Glutamatergic neuron (in vitro differentiated cells): Measurements from ENCODE around the gene SH3PXD2A. TPM values are rescaled to one million over a fixed set of nuclear protein-coding genes. Genes with fewer than 3 reads are reported as not detected.
A peak's percentile ranks its signal among the peaks of the same experiment; 100 is the strongest.

Source experiments
- DNase-seq: peaks from one replicate; pipeline ENCODE4 v3.0.0; 2022
- H3K27ac Mint-ChIP-seq: one replicate; pipeline ENCODE4 v1.8.0; 2020; ENCODE audit warnings: mild to moderate bottlenecking, mixed read lengths, inconsistent platforms; ENCODE audit not compliant: unreplicated experiment
- H3K27me3 Mint-ChIP-seq: one replicate; pipeline ENCODE4 v1.8.0; 2020; ENCODE audit warnings: mild to moderate bottlenecking, moderate library complexity, mixed read lengths, inconsistent platforms; ENCODE audit not compliant: unreplicated experiment
- H3K36me3 Mint-ChIP-seq: one replicate; pipeline ENCODE4 v1.8.0; 2020; ENCODE audit warnings: mild to moderate bottlenecking, mixed read lengths, inconsistent platforms; ENCODE audit not compliant: unreplicated experiment
- H3K4me1 Mint-ChIP-seq: one replicate; pipeline ENCODE4 v1.8.0; 2020; ENCODE audit warnings: mild to moderate bottlenecking, low read depth, mixed read lengths, inconsistent platforms; ENCODE audit not compliant: unreplicated experiment
- H3K4me3 Mint-ChIP-seq: one replicate; pipeline ENCODE4 v1.8.0; 2020; ENCODE audit warnings: mild to moderate bottlenecking, mixed read lengths, inconsistent platforms; ENCODE audit not compliant: unreplicated experiment
- H3K9me3 Mint-ChIP-seq: one replicate; pipeline ENCODE4 v1.8.0; 2020; ENCODE audit warnings: mild to moderate bottlenecking, moderate library complexity, mixed read lengths, inconsistent platforms; ENCODE audit not compliant: unreplicated experiment
- CTCF ChIP-seq: fragments of 200-600 bp; sonication (generic); IDR thresholded peaks from one replicate; pipeline ENCODE4 v1.5.0; 2021; ENCODE audit not compliant: partially characterized antibody, unreplicated experiment
- total RNA-seq: library from RNA; stranded (reverse); fragmentation: NEBNext Ultra II Directional; extraction: Animal tissue kit (Norgen Biotek cat#: 25700); gene quantifications from one replicate; pipeline ENCODE4 v1.2.1, GENCODE V29; 2021; ENCODE audit not compliant: unreplicated experiment

Gene SH3PXD2A
- total RNA-seq, 1 donor from 2014 or later, result 16.7 TPM

GRCh38 chr10:103720328-103720963, 134.9 kb downstream of the SH3PXD2A start:
- no peak for TF ChIP-seq CTCF
- no peak for DNase-seq
- no peak overlapping the region for H3K27ac Mint-ChIP-seq

GRCh38 chr10:103719036-103719435, 136.3 kb downstream of the SH3PXD2A start:
- peaks cover 11% of the 10 kb centered on the region for H3K4me1 Mint-ChIP-seq
- no peaks in the 10 kb centered on the region for H3K36me3 Mint-ChIP-seq
- H3K4me3 Mint-ChIP-seq, result no peak overlapping the region
- DNase-seq, result no peak
- H3K9me3 Mint-ChIP-seq, result no peaks in the 10 kb centered on the region
- no peak for TF ChIP-seq CTCF
- no peak overlapping the region for H3K27ac Mint-ChIP-seq
- H3K27me3 Mint-ChIP-seq, result peaks cover 2% of the 10 kb centered on the region

More at GRCh38 chr10:103720328-103720963, 134.9 kb downstream of the SH3PXD2A start:
- Mint-ChIP-seq H3K4me1 (peaks cover 8% of the 10 kb centered on the region), H3K4me3 (no peak overlapping the region), H3K36me3 (peaks cover 12% of the 10 kb centered on the region), H3K9me3 (peaks cover 3% of the 10 kb centered on the region), H3K27me3 (peaks cover 5% of the 10 kb centered on the region)

GRCh38 chr10:103718247-103718620, 137.1 kb downstream of the SH3PXD2A start:
- TF ChIP-seq CTCF, result no peak
- H3K27me3 Mint-ChIP-seq, result peaks cover 2% of the 10 kb centered on the region
- no peak for DNase-seq
- peaks cover 11% of the 10 kb centered on the region for H3K4me1 Mint-ChIP-seq
- H3K4me3 Mint-ChIP-seq, result no peak overlapping the region
- no peak overlapping the region for H3K27ac Mint-ChIP-seq
- H3K36me3 Mint-ChIP-seq, result no peaks in the 10 kb centered on the region
- no peaks in the 10 kb centered on the region for H3K9me3 Mint-ChIP-seq

- no peak overlapping the region for H3K4me3 Mint-ChIP-seq
- H3K36me3 Mint-ChIP-seq, result no peaks in the 10 kb centered on the region
- no peaks in the 10 kb centered on the region for H3K27me3 Mint-ChIP-seq
- H3K27ac Mint-ChIP-seq, result peak overlapping the region; percentile 46
- TF ChIP-seq CTCF, result no peak
- DNase-seq, result no peak
- H3K4me1 Mint-ChIP-seq, result peaks cover 12% of the 10 kb centered on the region
- no peaks in the 10 kb centered on the region for H3K9me3 Mint-ChIP-seq
Observed at GRCh38 chr10:103717341-103718246, 137.8 kb downstream of the SH3PXD2A start.
